HG02884 (cell line): ENCODE results near the gene TMEM219.
"Not testable (repeated sequence)": the region's sequence is repeated elsewhere in the genome, so short reads cannot be mapped to it uniquely, and the experiment has no call there.

Experiments used
- ATAC-seq: cut with Tn5 transposase; IDR thresholded peaks from one replicate; pipeline ENCODE4 v1.9.1; 2021; ENCODE audit warnings: mild to moderate bottlenecking, moderate library complexity; ENCODE audit not compliant: unreplicated experiment

TMEM219 gene

DNA sequence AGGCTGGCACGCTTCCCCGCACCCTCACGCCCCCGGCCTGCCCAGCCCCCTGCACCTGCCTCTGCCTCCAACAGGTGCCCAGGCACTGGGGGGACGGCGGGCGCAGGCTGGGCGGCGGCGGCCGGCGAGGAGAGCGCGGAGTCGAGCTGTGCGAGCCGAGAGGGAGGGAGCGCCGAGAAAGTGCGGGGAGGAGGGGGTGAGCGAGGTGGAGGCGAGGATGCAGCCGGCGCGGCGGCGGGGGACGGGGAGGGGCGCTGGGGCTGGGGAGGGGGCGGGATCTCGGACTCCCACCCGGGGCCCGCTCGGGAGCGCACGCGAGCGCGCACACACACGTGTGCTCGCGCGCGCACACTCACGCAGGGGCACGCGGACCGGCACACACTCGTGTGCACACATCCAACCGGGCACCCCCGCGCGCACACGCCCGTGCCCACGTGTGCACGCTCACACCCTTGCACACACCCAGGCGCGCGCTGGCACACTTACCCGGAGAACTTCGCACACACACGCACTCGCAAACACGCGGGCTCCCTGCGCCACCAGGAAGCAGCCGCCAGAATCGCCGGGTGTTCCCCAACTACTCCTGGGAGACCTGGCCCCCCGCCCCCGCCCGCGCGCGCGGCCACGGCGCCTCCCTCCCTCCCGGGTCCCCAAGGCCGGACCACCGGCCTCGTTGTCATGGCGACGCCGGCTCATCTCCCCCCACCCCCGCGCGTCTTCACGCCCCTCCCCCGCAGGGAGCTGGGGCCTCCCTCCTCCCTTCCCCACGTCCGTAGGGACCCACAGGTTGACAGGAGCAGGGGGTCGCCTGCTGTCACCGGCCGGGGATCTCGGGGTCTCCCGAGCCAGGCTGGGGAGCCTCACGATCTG, 49.2 kb downstream of the TMEM219 start, which contains the start of gene DOC2A:
DOC2A (minus strand) TSS at position 184 of the 870 bp plus-strand sequence. CDS start 805 bp downstream, outside the sequence.
- ATAC-seq: no peak

- ATAC-seq: no peak
Measured at GRCh38 chr16:30011714-30012504, 50.0 kb downstream of the TMEM219 start.

DNA sequence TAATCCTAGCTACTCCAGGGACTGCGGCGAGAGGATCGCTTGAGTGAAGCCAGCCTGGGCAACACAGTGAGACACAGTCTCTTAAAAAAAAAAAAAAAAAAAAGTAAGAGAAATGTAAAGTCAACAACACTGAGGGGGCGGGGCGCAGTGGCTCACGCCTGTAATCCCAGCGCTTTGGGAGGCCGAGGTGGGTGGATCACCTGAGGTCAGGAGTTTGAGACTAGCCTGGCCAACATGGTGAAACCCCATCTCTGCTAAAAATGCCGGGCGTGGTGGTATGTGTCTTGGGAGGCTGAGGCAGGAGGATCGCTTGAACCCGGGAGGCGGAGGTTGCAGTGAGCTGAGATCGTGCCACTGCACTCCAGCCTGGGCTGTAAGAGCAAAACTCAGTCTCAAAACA, 50.7 kb downstream of the TMEM219 start:
- not testable (repeated sequence) for ATAC-seq

DNA sequence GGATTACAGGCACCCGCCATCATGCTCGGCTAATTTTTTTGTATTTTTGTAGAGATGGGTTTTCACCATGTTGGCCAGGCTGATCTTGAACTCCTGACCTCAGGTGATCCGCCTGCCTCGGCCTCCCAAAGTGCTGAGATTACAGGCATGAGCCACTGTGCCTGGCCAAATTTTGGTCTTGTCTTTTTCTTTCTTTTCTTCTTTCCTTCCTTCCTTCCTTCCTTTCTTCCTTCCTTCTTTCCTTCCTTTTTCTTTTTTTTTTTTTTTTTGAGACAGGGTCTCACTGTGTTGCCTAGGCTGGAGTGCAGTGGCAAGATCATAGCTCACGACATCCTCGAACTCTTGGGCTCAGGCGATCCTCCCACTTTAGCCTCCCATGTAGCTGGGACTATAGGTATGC, 53.6 kb downstream of the TMEM219 start:
- not testable (repeated sequence) for ATAC-seq

- no peak for ATAC-seq
Measured at GRCh38 chr16:30016555-30017276, 54.8 kb downstream of the TMEM219 start.

DNA sequence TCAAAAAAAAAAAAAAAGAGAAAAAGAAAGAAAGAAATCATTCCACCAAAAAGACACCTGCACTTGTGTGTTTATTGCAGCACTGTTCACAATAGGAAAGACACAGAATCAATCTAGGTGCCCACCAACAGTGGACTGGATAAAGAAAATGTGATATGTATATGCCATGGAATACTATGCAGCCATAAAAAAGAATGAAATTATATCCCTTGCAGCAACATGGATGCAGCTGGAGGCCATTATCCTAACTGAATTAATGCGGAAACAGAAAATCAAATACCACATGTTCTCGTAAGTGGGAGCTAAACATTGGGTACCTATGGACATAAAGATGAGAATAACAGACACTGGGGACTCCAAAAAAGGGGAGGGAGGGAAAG, 55.4 kb downstream of the TMEM219 start:
- ATAC-seq: no peak

DNA sequence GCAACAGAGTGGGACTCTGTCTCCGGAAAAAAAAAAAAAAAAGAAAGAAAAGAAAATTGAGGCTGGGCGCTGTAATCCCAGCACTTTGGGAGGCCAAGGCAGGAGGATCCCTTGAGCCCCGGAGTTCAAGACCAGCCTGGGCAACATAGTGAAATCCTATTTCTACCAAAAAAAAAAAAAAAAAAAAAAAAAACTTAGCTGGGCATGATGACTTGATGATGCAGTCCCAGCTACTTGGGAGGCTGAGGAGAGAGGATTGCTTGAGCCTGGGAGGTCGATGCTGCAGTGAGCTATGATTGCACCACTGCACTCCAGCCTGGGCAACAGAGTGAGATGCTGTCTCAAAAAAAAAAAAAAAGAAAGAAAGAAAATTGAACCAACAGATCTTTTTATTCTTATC, 56.1 kb downstream of the TMEM219 start:
- ATAC-seq: not testable (repeated sequence)

- no peak for ATAC-seq
Measured at GRCh38 chr16:30018731-30019158, 56.9 kb downstream of the TMEM219 start.
